ENCODE results near the gene SLC25A21.
"Not testable (repeated sequence)": the region's sequence is repeated elsewhere in the genome, so short reads cannot be mapped to it uniquely, and the experiment has no call there.

The SLC25A21 gene

GRCh38 chr14:36816481-36816880, 355.9 kb downstream of the SLC25A21 start:
- Histone ChIP-seq H3K36me3 (ENCODE audit: control insufficient read depth, insufficient read depth, low read length) (no peaks in the 10 kb centered on the region), H3K27me3 (replicated peaks; ENCODE audit: control insufficient read depth, insufficient read depth, low read length) (no peaks in the 10 kb centered on the region), H3K4me3 (replicated peaks; ENCODE audit: low read depth, low read length) (no peak overlapping the region)
- TF ChIP-seq CTCF (IDR thresholded peaks at IDR 0.05; ENCODE audit: insufficient read depth, low read length, poor library complexity, severe bottlenecking): no peak
- DNase-seq (ENCODE audit: extremely low read depth, insufficient read length): no peak

GRCh38 chr14:36814783-36815182, 357.6 kb downstream of the SLC25A21 start:
- not testable (repeated sequence) for H3K36me3 ChIP-seq (ENCODE audit: control insufficient read depth, insufficient read depth, low read length)

GRCh38 chr14:36810209-36810608, 362.2 kb downstream of the SLC25A21 start:
- TF ChIP-seq CTCF (IDR thresholded peaks at IDR 0.05; ENCODE audit: insufficient read depth, low read length, poor library complexity, severe bottlenecking): no peak
- DNase-seq (ENCODE audit: extremely low read depth, insufficient read length): no peak
- Histone ChIP-seq H3K36me3 (ENCODE audit: control insufficient read depth, insufficient read depth, low read length) (no peaks in the 10 kb centered on the region), H3K27me3 (replicated peaks; ENCODE audit: control insufficient read depth, insufficient read depth, low read length) (no peaks in the 10 kb centered on the region), H3K4me3 (replicated peaks; ENCODE audit: low read depth, low read length) (no peak overlapping the region)

More at GRCh38 chr14:36814783-36815182, 357.6 kb downstream of the SLC25A21 start:
- DNase-seq (ENCODE audit: extremely low read depth, insufficient read length); H3K4me3 ChIP-seq (replicated peaks; ENCODE audit: low read depth, low read length); H3K27me3 ChIP-seq (replicated peaks; ENCODE audit: control insufficient read depth, insufficient read depth, low read length): not testable (repeated sequence)

- no peak for DNase-seq (ENCODE audit: extremely low read depth, insufficient read length)
- Histone ChIP-seq H3K27me3 (replicated peaks; ENCODE audit: control insufficient read depth, insufficient read depth, low read length) (no peaks in the 10 kb centered on the region), H3K4me3 (replicated peaks; ENCODE audit: low read depth, low read length) (no peak overlapping the region), H3K36me3 (ENCODE audit: control insufficient read depth, insufficient read depth, low read length) (no peaks in the 10 kb centered on the region)
- no peak for TF ChIP-seq CTCF (IDR thresholded peaks at IDR 0.05; ENCODE audit: insufficient read depth, low read length, poor library complexity, severe bottlenecking)
Observed at GRCh38 chr14:36807727-36808126, 364.7 kb downstream of the SLC25A21 start.

GRCh38 chr14:36805131-36805559, 367.3 kb downstream of the SLC25A21 start:
- no peaks in the 10 kb centered on the region for H3K27me3 ChIP-seq (replicated peaks; ENCODE audit: control insufficient read depth, insufficient read depth, low read length)
- TF ChIP-seq CTCF (IDR thresholded peaks at IDR 0.05; ENCODE audit: insufficient read depth, low read length, poor library complexity, severe bottlenecking): no peak
- H3K36me3 ChIP-seq (ENCODE audit: control insufficient read depth, insufficient read depth, low read length): no peaks in the 10 kb centered on the region
- DNase-seq (ENCODE audit: extremely low read depth, insufficient read length): no peak
- no peak overlapping the region for H3K4me3 ChIP-seq (replicated peaks; ENCODE audit: low read depth, low read length)

GRCh38 chr14:36797634-36798033, 374.8 kb downstream of the SLC25A21 start:
- Histone ChIP-seq H3K27me3 (replicated peaks; ENCODE audit: control insufficient read depth, insufficient read depth, low read length) (no peaks in the 10 kb centered on the region), H3K36me3 (ENCODE audit: control insufficient read depth, insufficient read depth, low read length) (no peaks in the 10 kb centered on the region), H3K4me3 (replicated peaks; ENCODE audit: low read depth, low read length) (no peak overlapping the region)
- TF ChIP-seq CTCF (IDR thresholded peaks at IDR 0.05; ENCODE audit: insufficient read depth, low read length, poor library complexity, severe bottlenecking): no peak
- DNase-seq (ENCODE audit: extremely low read depth, insufficient read length): no peak
